Anterior cingulate cortex (tissue), 58 donors: ENCODE data around the gene MMP14.
A peak's percentile ranks its signal among the peaks of the same experiment; 100 is the strongest.
"Not testable (repeated sequence)": the region's sequence is repeated elsewhere in the genome, so short reads cannot be mapped to it uniquely, and the experiment has no call there.

Source experiments
- DNase-seq, 58 donors: peaks; one replicate each; lab custom pipeline; 2025; lab: John Stamatoyannopoulos, UW

MMP14 gene

GRCh38 chr14:22836301-22837113 lies at the start of gene MMP14:
MMP14 (plus strand) TSS chr14:22836585; CDS start chr14:22836818, 233 bp downstream.
- DNase-seq, result peak in 4 of 58 donors; percentile 14 to 50 (median 24)

- DNase-seq, result no peak
These were observed 49.7 kb upstream of the MMP14 start for GRCh38 chr14:22786685-22787084.

GRCh38 chr14:22791301-22791700 lies 45.1 kb upstream of the MMP14 start:
- DNase-seq, result no peak

- DNase-seq, result no peak
These were observed 44.2 kb upstream of the MMP14 start for GRCh38 chr14:22792158-22792557.

- not testable (repeated sequence) for DNase-seq
These were observed 42.8 kb upstream of the MMP14 start for GRCh38 chr14:22793550-22793949.

GRCh38 chr14:22793976-22794375 lies 42.4 kb upstream of the MMP14 start:
- DNase-seq, result no peak

- DNase-seq, result no peak
These were observed 41.8 kb upstream of the MMP14 start for GRCh38 chr14:22794551-22794951.

- DNase-seq, result no peak
These were observed 40.2 kb upstream of the MMP14 start for GRCh38 chr14:22796087-22796707.

- DNase-seq, result no peak
These were observed 39.1 kb upstream of the MMP14 start for GRCh38 chr14:22797017-22797917.

GRCh38 chr14:22798528-22798927 lies 37.9 kb upstream of the MMP14 start:
- no peak for DNase-seq

- no peak for DNase-seq
These were observed 36.0 kb upstream of the MMP14 start for GRCh38 chr14:22800346-22800745.

GRCh38 chr14:22801716-22802115 lies 34.7 kb upstream of the MMP14 start:
- no peak for DNase-seq

- no peak for DNase-seq
These were observed 33.3 kb upstream of the MMP14 start for GRCh38 chr14:22802860-22803686.

GRCh38 chr14:22803687-22803974 lies 32.8 kb upstream of the MMP14 start:
- no peak for DNase-seq

GRCh38 chr14:22805235-22805634 lies 31.1 kb upstream of the MMP14 start:
- DNase-seq, result not testable (repeated sequence)

- DNase-seq, result no peak
These were observed 28.8 kb upstream of the MMP14 start for GRCh38 chr14:22807432-22808087.

GRCh38 chr14:22808388-22809209 lies 27.8 kb upstream of the MMP14 start:
- DNase-seq, result no peak

GRCh38 chr14:22811722-22812121 lies 24.7 kb upstream of the MMP14 start:
- no peak for DNase-seq

- no peak for DNase-seq
These were observed 23.6 kb upstream of the MMP14 start for GRCh38 chr14:22812744-22813143.
